M059J (cell line): ENCODE results near the gene TMEM119. TPM values are rescaled to one million over a fixed set of nuclear protein-coding genes. Genes with fewer than 3 reads are reported as not detected.

Experiments
- DNase-seq: peaks from one replicate; pipeline ENCODE4 v3.0.0-alpha.2; 2012; ENCODE audit warnings: low read depth
- total RNA-seq: library from RNA; depleted of rRNA; stranded (reverse); fragments of >200 nt; shearing (Covaris generic); gene quantifications from 2 replicates; pipeline ENCODE4 v1.2.3, GENCODE V29; 2014; rRNA removed

The TMEM119 gene, protein sequence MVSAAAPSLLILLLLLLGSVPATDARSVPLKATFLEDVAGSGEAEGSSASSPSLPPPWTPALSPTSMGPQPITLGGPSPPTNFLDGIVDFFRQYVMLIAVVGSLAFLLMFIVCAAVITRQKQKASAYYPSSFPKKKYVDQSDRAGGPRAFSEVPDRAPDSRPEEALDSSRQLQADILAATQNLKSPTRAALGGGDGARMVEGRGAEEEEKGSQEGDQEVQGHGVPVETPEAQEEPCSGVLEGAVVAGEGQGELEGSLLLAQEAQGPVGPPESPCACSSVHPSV
- 0.05 TPM in 1 of 2 replicates, not detected in the other for total RNA-seq

DNA sequence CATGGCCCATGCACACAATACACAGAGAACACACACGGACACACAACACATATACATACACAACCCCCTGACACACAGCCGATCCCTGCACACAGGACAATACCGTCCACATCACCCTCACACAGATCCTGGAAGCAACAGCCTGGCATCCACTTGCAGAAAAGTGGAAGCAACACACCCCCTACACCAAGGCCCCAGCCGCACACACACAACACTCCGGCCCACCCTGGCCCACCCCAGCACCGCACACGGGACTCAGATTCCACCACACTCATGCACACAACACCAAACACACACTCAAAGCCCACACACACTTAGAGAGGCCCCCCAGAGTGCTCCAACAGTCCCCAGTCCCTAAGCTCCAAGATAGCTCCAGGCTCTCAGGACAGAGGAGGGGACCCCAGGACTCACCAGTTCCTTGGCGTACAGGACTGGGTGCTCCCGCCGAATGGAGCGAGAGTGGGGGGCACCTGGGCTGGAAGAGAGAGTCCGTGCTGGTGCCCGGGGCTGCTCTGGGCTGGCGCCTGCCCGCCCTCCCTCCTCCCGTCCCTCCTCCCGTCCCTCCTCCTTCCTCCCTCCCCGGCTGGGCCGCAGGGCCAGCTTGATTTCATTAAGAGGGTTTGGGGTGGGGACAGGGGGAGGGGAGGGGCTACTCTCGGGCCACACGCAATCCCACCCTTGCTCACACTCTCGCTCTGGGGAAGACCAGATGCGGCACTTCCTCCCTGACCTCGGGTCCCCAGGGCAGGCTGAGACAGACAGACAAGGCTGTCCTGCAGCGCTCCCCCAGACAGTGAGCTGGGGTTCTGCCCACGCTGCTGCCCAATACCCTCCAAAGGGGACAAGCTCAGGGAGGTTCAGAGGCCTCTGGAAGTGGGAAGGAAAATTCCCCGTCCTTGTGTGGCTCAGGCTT is at the start of gene TMEM119:
TMEM119 (minus strand) TSS at position 526 of the 913 bp plus-strand sequence. CDS start 5,701 bp downstream, outside the sequence.
- no peak for DNase-seq

DNA sequence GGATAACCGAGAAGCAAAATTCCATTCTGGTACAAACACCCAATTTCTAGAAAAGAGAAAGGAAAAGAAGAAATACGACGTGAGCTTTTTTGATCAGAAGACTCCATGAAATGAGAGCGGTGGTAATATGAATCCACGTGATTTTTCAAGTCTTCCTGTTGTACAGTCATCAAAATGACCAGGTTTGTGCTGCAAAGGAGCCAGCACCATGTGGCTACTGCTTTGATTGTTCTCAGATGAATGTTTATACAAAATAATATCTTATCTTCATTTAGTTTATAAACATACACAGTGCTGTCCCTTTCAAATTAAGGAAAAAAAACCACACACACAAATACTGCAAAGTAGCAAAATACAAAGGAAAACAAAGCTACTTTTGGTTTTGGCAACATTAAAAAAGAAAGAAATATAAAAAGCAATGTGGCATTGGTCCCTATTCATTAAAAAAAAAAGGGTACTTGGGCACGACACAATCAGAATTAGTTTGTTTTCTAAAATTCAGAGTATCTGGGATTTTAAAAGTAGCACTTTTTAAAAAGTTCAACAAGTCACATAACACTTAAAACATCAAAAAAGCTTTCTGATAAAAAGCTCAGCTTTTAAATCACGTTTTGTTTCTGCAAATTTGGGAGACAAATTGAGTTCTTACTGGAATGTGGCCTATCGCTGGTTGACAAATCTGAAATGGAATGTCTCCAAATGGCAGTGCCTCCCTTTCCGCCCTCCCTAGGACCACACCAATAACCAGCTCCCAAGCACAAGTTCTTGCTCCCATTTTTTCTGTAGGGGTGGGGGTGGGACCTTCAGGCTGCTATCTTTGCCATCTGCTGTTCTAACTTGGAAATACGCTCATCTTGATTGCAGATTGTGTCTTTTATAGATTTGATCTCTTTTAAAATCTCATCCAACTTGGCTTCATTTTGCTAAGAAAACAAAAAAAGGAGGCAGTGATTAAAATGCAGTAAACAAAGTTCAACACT is 49.0 kb upstream of the TMEM119 start:
- peak; percentile 67 for DNase-seq

DNA sequence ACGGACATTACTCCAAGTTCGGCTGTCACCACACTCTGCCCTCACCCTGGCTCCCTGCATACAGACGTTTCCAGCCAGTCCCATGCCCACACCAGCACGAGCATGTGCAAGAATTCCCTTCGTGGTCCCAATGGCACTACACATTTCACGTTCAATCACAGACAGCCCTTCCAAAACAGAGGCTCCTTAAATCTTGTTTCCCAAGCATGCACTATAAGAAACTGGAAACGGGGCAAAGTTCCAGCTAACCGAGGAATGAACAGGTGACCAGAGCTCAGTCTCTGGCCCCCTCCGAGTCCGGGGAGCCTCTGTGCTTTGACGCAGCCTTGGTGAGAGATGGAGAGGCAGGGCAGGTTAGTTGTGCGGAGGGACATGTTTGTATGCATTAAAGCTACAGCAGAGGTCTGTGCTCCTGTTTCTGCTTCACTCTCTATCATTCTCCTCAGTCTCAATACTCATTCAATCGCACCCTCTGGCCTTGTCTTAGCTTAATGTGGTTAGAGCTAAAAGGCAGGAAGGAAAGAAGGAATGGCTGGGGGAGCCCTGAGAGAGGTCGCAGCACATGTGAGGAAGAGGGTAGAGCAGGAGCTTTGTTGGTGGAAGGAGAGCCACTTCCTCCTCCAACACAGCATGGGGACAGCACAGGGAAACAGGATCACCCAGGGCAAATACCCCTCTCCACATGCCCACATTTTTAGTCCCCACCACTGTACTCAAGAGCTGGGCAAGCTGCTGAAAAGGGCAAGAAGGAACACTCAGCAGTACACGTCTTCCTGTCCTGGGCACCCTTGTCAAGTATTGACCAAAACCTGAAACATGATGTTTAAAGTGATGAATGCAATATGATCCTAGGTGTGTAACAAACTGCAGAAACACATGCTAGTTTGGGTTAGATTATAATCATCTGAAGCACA is 48.1 kb upstream of the TMEM119 start:
- DNase-seq: no peak

DNA sequence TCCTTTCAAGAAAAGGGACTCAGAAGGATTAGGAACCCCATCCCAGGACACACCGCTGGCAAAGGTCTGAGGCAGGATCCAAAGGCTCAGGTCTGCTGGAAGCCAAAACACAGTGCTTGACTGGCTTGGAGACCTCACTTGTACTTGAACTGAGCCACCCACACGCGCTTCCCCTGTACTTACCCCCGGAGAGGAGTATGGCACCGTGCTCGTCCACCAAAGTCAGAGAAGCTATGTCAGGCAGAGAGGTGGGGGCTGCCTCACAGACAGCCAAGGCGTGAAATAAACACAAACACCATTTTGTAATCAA is 46.9 kb upstream of the TMEM119 start:
- DNase-seq: no peak

DNA sequence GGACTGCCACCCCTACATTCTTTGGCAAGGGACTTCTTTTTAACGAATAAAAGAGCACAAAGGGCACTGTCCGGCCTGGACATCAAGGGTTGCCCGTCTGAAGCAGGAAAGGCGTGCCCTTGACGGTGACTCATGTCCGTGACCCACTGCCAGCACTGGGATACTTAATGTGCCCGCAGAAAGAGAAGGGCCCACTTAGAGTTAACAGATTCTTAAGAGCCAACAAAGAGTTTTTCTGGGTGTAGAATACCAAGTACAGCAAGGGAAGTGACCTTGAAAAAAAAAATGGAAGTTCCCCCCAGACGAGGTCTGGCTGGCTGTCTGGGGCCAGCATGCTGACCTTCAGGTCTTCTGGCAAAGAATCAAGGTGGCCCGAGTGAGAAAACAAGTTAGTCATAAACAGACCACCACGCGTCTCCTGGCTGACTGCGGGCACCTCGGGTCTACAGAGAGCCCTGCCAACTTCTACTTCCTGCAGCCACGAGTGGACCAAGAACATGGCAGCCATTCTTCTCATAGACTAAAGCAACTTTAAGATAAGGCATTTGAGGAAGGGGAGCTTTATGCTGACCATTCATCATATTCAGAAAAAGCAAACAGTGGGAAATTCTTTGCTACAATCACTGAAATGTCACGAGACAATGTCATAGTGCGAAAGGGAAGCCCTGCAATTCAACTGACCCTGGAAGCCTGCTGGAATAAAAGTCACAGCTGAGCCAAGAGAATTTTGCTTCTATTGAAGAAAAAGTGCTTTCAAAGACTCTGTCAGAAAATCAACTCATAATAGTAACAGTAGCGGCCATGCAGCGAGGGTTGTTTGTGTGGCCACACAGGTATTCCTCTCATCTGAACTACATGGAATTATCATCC is 46.3 kb upstream of the TMEM119 start:
- DNase-seq: peak; percentile 93

DNA sequence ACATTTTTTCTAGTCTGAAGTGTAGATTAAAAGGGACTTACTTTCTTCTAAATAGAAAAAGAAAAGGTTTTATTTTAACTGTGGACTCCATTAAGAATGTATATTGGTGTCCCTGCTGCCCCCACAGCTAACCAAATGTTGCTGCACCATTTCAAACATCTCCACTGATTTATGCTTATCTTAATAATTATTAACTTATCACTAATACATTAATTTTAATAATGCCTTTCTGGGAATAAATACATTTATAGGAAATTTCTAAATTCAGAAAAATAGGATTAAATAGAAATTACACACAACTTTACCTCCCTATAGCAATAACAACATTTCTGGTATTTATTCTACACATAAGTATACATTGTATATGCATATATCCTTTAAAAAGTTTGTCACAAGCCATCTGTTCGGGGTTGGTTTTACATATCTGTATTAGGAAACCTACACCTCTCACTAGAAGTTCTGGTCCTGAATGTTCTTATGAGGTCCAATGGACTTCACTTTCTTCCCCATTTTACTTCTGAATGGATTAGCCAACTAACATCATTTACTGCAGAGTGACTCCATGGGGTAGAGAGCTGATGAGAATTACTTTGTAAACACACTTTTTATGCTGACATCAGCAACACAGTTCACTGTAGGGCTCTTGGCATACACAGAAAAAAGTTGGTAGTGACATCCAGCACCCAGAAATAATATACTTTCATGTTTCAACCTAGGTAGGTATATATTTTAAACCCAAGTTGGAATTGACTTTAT is 45.2 kb upstream of the TMEM119 start:
- no peak for DNase-seq

DNA sequence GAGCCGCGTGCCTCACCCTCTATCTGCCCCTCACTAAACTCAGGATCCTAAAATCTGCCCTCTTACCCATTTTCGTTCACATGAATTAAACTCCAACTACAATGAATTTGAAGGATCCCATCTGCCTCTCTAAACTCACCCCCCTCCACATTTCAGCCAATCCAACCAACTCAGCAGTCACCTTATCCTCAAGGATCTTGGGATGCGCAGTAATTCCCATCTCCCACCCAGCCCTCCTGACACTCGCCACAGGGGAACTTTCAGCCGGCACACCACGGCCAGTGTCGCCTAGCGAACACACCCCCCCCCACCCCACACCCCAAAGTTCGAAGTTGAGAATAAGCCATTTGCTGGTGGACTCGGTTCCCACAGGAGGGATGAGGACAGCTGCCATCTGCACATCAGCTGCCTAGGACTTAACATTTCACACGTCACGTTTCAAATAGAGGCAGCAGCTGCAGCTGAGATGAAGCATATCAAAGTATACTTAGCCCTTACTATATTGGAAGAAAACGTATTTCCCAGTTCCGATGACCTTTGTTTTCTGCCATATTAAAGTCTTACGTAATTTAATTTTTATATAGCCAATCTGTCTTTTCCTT is 44.5 kb upstream of the TMEM119 start:
- no peak for DNase-seq

DNA sequence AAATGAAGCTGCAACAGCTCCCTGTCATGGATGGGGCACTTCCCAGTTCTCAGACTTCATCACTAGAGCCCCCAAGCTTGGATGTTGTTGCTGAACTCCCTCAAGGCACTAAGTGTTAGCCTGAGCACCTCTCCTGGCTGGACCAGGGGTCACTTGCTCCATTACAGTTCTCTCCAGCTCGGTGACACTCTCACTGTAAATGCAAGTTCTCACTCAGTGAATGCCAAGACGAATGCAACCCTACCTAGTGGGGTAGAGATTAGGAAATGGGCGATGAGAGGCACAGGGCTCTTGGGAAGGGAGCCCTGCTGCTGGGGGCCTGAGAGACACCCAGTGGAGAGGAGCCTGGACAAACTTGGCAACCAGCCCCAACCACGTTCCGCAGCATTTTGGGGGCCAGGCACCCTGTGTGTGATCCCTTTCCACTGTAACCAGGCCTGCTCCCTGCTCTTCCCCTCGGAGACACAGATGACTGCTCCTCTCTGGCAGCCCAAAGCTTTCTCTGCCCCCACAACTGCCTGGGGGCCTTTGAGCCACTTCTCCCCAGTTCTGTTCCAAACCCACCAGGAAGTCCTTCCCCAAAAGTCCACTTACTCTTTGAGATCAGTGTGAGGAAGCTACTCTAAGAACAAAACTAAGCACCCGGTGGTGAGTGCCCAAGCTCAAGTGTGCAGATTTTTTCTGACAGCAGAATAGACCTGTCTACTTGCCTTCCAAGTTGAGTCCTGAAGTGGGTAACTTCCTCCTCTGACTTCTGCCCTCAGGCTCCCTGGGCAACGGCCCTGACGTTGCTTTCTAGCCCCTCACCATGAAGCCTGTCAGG is 43.8 kb upstream of the TMEM119 start:
- DNase-seq: peak; percentile 26

DNA sequence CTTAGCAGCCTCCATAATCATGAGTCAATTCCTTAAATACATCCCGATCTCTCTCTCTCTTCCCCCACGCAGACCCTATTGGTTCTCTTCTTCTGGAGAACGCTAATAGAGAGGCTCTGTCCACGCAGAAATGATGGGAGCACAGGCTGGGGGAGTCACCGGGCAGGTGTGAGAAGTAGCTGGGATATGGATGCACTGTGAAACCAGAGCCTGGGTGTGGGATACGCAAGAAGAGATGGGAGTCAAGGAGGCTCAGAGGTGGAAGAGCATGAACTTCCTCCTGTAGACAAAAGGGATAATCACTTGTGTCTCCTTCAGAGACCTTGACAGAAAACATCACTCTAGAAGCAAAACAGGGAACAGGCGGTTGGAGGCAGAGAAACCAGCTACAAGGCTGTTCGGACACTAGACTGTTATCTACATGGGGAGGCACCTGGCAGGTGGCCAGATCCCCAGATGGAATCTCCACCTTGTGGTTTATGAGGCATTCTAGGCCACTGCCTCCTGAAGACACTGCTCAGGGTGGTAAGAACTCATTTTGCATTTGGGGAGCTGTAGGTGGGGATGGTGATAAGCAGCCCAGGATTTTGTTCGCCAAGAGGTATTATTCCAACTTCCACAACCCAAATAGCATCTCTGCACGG is 43.0 kb upstream of the TMEM119 start:
- DNase-seq: peak; percentile 82

DNA sequence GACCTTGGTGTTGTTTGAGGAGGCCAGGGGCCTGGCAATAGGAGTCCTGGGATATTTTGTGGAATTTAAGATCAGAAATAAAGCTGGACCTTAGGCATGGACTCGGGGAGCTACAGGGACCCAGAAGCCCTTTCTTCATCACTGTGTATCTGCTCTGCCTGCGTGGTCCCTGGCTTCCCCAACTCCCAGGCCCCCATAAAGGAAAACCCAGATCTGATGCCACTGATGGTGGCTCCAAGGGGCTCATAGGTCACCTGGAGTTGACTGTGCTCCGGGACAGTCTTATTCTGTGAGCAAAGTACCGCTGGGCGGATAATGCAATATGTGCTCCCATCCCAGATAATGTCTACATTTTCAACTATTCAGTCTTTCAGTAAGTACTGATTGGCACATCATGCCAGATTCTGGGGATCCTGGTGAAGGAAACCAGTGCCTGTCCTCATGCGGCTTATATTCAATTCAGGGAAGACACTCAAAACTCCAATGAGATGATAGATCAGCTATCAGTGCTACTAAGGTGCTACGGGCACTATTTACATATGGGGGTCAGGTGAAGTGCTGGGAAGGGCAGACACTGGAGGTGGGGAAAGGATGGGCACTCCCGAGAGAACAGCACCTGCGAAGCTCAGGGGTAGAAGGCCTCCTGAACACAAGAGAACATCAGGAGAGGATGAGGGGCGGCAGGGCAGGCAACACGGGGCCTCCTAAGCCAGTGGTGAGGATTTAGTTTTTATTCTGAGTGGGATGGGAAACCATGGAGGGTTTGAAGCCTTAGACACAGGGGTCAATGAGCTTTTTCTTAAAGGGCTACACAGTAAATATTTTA is 41.3 kb upstream of the TMEM119 start:
- DNase-seq: no peak

DNA sequence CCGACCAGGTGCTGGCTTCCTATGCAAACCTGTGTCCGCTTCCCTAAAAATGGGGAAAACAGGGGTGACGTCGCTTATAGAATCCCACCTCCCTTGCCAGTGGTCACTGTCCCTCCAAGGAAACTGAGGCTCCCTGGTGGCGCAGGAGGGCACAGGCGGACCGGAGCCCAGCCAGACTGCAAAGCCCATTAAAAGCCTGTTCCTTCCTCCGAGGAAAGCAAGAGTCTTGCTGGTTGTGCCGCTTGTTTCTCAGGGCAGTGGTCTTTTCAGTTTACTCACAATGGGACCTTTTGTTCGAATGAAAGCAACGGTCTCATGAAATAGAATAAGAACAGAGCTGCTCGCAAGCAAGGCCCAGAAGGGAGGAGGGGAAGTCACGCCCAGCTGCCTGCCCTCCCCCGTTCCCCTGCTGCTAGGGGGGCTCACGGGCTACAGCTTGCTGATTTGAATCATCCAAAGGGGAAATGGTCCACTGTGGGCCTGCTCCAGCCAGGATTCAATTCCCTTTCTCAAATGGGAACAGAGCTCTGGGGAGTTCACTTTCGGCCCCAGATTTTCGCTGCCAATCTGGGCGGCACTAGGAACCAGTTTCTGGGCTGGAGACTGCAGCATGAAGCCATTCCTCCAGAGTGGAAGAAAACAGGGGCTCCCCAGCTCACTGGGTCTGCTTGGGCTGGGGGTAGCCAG is 40.4 kb upstream of the TMEM119 start:
- DNase-seq: no peak

DNA sequence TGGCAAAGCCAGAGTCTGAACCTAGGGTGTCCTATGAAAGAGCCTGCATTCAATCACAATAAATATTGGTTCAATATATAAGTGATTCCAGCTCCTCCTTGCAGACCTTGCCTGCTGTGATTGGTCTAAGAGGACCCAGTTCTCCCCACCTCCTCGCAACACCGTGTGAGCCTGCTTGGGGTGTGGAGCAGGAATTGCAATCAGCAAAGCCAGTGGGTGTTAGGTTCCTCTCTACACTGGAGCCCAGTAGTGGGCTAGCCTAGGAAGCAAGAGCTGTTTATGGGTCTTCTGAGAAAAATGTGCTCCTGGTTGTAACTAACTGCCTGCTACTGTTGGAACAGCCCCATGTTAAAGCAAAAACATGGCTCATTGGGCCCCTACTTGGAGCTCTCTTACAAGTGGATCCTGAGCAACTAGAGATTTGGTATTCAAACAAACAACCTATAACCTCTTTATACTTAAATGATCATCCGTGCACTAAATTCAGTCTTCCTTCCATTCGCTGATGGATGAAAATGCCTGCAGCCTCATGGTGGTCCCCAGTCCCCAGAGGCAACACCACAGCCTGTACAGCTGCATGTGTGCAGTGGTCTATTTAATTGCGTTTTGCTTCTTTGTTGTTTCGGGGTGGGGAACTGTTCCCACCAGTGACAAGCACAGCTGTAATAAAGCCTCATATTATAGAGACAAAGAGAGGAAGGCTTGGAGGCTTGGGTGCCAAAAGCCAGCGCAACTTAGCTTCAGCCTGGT is 39.5 kb upstream of the TMEM119 start:
- DNase-seq: no peak

DNA sequence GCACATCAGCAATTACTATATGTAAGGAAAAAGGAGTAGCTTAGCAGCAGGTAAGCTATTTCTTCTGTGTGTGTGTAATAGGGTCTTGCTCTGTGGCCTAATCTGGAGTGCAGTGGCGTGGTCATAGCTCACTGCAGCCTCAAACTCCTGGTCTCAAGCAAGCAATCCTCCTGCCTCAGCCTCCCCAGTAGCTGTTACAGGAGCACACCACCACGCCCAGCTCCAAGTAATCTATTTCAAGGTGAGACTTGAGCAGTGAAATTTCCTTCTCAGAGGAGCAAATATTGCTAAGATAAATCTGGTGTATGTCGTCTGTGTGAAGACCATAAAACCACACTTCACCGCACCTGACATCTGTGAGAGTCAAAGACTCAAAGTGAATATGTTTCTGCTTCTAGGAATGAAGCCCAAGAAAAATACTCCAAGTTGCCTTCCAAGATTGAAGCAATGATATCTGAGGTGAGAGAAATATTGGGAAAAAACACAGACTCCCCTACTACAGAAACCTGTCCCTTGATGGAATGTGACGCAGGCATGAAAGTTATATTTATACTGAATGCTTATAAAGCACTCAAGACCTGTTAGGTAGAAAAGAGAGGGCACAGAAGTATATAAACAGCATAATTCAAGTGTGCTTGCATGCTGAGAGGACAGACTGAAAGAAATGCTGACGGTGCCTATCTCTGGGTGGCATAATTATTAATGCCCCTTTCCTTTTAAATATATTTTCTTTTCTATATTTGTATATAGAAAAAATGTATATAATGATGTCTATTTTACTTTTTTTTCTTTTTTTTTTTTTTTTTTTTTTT is 38.3 kb upstream of the TMEM119 start:
- DNase-seq: no peak
